CD4-positive, alpha-beta T cell treated with Interleukin-4 for 4 hours (primary cell): ENCODE results near the gene CECR2.
"Not testable (repeated sequence)": the region's sequence is repeated elsewhere in the genome, so short reads cannot be mapped to it uniquely, and the experiment has no call there.

Source experiments
- DNase-seq: peaks from one replicate; pipeline ENCODE4 v3.0.0-alpha.2; 2020

The CECR2 gene

DNA sequence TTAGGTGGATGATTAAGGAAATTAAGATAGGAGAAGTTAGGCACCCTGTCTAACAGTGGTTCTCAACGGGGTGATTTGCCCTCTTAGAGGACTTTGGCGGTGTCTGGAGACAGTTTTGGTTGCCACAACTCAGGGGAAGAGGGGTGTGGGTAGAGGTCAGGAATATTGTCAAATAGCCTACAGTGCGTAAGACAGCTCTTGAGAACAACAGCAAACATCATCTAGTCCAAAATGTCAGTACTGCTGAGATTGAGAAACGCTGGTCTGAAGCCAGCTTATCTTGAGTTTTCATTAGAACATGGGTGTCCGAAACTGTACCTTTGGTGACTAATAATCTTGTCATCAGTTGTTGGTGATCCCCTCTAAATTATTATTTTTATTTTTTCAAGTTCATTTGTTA is 38.4 kb downstream of the CECR2 start:
- DNase-seq = no peak

DNA sequence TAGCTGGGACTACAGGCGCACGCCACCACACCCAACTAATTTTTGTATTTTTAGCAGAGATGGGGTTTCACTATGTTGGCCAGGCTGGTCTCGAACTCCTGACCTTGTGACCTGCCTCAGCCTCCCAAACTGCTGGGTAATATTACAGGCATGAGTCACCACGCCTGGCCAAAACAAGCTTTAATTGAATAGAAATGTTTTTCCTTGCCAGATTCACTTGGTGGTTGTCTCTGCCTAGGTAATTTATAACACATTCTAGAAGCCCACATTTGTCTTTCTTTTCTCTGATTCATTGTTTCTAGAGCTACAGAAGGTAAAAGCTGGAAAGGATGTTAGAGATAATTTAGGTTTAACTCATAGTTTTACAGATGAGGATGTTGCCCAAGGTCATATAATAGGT is 41.3 kb downstream of the CECR2 start:
- no peak for DNase-seq

DNA sequence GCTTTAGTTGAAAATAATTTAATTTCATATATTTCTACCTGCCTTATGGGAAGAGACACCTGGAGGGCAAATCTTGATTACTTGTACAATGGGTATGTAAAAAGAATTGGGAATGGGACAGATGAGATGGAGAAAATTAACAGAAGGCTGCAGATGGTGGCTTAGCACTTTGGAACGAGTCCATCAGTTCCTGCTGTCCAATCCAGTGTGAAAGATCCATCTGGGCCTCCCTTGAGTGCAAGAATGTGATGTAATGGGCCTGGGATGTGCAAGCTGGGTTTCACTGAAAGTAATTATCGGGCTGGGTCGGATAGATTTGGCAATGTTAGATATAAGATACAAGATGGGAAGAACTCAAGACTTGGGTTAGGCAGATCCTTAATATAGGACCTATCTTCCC is 42.0 kb downstream of the CECR2 start:
- no peak for DNase-seq

DNA sequence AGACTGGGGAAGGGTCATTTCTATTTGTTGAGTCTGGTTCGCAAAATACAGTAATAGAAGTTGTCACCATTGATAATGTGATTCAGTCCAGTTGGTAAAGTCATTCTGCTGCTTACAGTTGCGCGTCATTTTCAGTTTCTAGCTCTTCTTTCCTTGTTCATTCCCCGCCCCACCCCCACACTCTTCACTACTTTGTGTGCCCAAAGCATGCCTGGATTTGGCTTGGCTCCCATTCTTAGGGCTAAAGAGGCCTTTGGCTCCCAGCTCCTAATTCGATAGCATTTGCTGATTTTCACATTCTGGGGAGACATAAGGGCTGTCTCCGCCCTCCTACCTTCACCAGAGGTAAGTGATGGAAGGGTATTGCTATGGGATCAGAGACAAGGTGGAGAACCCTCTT is 43.0 kb downstream of the CECR2 start:
- DNase-seq = no peak

DNA sequence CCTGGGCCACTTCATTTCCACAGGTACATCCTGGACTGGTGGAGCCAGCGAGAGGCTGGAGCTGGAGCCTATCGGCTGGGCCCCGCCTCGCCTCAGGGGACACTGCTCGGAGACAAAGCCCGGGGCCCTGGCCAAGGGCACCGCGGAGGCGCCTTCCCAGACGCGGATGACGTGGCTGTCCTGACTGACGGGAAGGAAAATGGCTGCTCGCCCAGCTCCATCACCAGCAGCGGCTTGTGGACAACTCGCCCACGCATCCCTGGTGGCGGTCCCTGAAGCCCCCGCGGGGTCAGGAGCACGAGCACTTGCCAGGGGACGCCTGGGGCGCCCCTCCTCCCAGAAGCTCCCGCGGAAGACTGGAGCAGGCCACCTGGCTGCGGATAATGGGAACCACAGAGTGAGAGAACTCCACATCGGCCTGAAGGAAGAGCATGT is 49.6 kb downstream of the CECR2 start:
- DNase-seq = no peak

DNA sequence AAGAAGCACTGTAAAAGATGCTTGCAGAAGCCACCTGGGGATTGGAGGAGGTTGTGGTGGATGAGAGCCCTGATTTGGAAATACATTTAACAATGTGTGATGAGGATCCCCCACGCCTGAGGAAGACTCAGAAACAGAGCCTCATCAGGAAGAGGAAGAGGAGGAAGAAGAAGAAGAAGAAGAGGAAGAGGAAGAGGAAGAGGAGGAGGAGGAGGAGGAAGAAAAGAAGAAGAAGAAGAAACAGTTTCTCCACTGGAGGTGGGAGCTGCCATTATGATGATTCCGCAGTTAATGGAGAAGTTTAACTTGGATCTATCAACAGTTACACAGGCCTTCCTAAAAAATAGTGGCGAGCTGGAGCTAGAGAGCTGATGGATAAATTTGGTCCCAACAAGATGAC is 50.1 kb downstream of the CECR2 start:
- DNase-seq = no peak

DNA sequence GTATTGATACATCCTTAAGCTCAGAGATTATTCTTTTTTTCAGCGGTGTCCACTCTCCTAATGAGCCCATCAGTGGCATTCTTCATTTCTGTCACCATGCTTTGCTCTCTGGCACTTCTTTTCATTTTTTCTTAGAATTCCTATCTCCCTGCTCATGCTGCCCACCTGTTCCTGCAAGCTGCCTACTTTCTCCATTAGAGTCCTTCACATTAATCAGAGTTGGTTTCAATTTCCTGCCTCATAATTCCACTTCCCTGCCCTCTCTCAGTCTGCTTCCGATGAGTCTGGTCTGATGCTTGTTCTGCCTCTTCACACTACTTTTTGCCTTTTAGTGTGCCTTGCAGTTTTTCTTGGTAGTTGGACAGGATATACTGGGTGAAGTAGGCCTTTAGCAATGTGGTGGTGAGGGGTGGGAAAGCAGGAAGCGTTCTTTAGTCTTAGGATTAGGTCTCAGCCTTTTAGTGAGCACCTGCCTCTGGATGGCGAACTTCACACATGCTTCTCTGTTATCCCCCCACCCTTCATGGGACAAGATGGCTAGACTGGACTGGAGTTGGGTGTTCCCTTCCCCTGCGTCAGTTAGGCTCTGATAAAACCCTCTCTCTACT is 53.6 kb downstream of the CECR2 start:
- DNase-seq = no peak

DNA sequence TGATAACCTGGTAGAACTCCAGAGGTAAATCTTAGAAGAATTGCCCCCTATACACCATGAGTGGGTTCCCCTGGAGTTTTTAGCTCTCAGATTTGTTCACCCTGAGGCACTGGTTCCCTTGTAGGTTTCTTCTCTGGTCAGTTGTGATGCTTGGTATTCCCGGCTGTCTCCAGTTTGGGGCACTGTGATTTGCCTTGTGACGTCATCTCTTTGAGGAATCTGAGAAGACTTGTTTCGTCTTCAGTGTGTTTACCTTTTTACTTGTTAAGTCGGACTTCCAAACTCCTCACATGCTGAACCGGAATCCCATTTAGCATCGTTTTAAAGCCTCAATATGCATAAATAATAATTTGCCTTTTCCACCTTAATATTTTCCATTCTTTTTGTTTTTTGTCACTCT is 54.4 kb downstream of the CECR2 start:
- DNase-seq = no peak

DNA sequence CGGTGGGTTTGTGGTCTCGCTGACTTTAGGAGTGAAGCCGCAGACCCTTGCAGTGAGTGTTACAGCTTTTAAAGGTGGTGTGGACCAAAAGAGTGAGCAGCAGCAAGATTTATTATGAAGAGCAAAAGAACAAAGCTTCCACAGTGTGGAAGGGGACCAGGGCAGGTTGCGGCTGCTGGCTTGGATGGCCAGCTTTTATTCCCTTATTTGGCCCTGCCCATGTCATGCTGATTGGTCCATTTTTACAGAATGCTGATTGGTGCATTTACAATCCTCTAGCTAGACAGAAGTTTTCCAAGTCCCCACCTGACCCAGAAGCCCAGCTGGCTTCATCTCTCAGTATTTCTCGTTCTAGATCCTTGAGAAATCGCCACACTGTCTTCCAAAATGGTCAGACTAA is 58.3 kb downstream of the CECR2 start:
- DNase-seq = not testable (repeated sequence)

DNA sequence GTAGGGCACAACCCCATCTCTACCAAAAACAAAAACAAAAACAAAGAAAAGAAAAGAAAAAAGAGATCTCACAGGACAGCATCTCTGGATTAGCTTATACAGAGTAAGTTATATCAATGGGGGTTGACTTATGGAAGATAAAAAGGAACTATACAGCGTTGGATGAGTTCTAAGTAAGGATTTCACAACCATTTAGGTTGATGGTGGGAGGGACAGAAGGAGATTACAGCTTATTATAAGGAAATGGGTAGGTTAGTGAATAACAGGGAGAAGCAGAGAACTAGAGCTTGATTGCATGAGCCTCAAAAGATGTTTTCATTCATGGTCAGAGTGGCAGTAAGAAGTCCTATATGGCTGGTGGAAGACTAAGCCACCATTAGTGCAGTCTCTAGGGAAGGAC is 60.3 kb downstream of the CECR2 start:
- DNase-seq = no peak

DNA sequence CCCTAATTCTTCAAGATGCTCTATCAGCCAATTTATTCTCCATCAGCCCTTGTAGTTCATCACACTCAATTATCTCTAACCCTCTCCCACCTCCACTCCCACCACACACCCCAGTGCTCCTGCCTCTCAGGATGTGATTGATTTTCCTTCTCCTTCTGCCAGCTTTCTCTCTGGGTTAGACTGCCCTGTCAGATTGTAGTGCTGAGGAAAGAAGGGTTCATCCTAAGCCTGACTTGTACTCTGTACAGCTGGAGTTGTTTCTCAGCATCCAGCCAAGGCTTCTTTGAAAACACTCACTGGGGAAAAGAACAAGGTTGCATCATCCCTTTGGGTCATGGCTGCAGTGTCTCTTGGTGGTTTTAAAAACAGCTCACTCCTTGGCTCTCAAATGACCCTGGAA is 61.2 kb downstream of the CECR2 start:
- no peak for DNase-seq

DNA sequence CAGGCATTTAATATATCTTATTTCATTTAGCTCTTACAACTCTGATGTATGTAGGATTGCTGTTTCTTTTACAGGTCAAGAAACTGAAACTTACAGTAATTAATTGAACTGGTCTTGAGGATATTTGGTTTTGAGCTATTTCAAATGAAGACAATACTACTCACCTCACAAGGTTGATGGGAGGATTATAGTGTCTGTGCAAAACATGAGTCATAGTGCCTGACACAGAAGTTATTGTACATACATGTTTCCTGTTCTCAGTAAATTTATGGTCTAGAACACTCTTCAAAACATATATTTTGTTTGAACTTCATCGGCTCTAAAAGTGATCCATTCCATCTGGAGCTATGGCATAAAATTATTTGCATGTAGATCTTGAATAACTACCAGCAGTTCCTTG is 61.9 kb downstream of the CECR2 start:
- no peak for DNase-seq

DNA sequence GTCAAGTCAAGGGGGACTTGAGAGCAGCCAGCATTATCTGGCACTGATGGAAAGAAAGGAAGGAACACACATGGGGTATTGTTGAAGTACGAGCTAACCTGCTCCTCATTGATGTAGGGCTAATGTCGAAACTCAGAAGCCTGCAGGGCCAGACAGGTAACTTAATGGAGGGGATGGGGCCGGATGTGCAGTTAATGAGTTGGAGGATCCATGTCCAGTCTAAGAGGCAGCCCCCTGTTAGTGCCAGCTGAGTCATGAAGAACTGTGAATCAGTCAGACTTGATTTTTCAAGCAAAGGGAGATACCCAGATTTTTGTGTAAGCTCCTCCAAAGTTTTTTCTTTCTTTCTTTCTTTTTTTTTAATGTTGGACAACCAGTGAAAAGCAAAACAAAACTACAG is 65.6 kb downstream of the CECR2 start:
- no peak for DNase-seq

DNA sequence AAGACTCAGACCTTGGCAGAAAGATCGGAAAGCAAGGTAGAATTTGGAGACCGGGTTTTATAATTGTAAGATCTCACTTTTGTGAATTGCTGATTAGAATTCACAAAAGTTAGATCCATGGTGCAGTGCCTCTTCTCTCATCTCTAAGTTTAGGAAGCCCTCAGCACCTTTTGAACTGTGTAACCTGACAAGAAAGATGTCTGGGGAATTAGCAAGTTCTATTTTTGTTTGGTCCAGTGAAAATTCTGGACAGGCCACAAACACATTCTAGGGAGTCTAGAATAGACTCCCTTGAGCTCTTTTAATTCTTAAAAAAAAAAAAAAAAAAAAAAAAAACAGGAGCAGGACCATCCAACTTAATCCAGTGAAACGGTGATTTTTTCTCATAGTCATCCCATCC is 66.1 kb downstream of the CECR2 start:
- DNase-seq = no peak

DNA sequence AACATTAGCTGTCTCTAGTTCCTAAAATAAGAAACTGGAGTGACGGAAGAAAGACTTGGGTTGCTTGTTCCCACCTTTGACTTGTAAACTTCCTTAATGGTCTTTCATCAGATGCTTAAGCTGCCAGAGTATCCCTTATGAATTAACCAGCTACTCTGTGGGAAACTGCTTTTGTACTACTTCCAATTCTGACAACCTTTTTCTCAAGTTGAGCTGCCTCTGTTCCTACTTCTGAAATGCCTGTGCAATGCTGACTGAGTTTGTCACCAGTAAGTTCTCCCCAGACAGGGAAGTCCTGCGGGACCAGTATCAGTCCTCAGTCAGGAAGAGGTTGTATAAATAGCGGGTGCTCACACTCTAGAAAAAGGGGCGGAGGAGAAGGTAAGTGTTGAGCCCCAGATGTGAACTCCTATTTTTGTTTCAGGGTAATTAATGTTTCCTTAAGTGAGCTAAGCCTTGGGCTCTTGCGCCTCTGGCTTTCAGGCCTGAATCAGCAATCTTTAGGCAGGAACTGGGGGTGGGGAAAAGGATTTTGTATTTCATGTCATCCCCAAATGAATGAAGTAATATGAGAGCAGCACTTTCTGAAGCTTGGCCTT is 67.2 kb downstream of the CECR2 start:
- no peak for DNase-seq

DNA sequence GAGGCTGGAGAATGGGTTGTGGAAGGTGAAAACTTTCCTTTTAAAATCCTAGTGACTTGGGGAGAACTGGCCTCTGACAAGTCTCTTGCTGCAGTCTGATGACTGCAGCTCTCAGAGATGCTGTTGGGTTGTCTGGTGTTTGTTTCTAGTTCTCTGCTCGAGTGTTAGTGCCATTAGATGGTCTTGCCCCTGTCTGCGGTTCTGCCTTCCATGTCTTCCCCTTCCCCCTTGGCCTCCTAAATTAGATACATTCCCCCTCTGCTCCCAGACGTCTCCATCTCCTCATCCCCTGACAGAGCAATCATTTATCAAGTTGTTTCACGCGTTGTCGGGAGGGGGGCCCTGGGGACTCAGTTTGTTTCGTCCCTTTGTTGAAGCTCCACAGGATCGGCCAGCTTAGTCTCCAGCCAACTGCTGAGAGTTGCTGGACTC is 67.7 kb downstream of the CECR2 start:
- no peak for DNase-seq

DNA sequence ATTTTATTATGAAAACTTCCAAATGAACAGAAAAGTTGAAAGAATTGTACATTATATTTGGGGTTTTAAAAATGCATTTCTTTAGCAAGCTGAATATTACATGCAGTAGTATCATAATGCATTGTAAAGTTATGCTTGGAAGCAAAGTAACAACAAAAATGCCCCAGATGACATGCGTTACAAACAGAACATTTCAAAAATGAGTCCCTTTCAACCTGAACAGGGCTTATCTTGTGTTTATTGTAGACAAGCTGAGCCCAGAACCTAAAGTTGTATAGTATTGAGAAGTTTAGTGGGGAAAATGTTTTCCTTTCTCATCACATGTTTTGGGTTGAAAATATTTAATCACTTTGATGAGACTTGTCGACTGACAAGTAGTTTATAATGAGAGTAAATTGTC is 68.8 kb downstream of the CECR2 start:
- DNase-seq = no peak

DNA sequence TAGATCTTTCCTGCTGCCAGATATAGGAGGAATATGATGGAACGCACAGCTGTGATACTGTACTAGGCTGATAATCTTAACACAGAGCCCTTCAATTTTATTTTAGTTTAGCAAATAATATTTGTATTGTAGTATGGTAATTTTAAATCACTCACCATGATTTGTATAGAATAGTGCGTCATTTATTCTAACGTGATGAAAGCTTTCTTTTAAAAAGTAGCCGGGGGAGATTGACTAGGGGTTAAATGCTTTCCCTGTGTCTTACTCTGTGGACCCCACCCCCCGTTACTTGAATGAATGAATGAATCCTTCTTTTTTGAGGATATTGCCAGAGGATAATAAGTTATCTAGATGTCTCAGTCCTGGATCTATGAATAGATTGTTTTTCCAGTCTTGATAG is 72.1 kb downstream of the CECR2 start:
- DNase-seq = no peak

DNA sequence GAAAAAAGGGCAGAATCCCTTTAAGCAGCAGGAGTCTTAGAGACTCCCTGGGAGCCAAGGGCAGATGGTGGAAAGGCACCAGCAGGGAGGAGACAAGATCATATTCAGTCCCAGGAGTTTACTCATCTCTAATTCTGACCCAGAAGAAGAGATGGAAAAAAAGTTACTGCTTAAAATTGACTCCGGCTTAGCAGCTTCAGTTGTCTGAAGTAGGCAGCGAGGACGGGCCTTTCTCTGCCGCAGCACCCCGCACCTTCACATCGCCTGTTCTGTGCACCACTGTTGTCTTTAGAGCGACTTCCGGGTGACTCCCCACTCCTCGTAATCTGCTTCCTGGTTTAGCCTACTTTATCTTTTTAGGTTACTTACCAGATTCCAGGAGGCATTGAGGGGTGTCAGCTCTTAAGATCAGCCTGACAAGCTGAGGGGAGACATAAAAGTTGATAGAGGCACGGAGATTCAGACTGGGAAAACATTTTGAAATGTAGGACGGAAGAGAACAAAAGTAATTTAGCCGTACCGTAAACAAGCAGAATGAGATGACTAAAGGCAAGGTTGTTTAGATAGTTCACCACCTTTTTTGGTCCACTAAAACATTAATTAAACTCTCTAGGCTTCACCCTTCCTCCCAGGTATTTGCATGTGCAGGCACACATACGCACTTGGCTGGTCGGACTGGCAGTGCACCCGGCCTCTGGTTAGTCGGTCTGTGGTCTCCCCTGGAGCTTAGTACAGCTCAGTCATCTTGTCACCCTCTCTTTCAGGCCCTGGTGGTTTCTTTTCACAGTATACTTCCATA is 74.3 kb downstream of the CECR2 start:
- DNase-seq = no peak

DNA sequence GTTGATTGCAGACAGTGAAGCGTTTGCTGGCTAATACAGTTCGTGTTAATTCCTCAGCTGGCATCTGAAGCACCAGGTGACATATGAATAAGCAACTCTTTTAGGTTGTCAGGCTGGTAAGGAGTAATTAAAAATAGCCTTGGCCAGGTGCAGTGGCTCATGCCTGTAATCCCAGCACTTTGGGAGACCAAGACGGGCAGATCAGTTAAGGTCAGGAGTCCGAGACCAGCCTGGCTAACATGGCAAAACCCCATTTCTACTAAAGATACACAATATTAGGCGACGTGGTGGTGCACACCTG is 74.9 kb downstream of the CECR2 start:
- DNase-seq = no peak

DNA sequence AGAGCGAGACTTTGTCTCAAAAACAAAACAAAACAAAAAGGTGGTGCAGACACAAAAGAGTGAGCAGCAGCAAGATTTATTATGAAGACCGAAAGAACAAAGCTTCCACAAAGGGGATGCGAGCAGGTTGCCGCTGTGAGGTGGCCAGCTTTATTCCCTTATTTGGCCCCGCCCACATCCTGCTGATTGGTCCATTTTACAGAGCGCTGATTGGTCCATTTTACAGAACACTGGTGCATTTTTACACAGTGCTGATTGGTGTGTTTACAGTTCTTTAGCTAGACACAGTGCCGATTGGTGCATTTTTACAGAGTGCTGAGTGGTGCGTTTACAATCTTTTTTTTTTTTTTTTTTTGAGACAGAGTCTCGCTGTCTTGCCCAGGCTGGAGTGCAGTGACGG is 77.4 kb downstream of the CECR2 start:
- DNase-seq = no peak

DNA sequence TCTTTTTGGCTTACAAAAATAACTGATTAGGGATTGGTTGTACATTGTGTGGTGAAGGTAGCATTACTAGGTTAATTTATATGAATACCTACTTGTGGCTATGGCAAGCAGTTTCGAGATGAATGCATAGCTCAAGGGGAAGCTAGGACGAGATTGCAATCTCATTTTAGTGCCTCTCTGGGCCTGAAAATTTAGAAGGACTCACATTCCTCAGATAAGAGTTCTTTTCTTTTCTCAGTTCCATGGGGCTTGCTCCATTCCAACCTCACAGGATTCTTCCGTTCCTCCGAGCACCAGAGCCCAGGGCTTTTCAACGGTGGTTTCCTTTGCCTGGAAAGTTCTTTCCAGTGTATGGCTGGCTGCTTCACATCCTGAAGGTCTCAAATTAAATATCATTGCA is 82.1 kb downstream of the CECR2 start:
- DNase-seq = no peak

DNA sequence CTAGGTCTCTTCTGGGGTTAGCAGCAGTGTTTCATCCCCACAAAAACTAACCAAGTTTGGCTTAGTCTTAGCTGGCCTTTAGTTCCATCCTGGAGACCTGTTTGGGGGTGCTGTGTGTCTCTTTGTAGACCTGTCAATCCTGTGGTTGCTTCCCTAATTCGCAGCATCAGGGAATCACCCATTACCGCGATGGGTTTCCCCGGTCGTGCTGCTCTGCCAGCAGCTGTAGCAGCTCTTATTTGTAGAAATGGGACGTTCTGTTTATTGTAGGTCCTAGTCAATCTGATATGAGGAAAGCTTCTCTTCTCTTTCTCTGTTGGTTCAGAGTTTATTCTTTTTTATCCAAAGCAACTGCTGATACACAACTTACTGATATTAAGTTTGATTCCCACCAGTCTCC is 91.6 kb downstream of the CECR2 start:
- no peak for DNase-seq

DNA sequence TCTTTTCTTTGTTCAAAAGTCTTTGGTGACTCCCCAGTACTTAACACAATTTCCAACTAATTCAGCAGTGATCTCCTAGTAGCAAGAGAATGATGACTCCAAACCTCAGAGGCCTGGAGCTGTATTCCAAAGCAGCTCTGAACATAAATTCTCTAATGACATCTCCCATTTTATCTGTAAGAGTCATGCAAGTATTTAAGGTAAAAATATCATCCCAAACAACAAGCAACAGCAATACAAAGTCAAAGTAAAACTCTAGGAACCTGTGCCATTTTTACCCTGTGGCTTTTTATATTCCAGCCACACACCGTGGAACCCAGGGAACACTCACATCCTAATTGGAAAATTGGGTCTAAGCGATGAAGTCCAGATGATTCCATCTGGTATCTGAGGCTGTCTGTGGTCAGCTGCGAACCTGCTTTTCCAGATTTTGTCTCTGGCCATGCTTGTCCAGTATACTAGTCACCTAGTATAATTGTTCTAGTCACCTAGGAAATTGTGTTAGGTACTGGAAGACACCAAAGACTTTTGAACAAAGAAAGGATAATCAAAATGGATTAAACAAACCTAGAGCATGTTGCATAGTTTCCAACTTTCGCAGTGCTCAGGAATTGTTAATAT is 101.7 kb downstream of the CECR2 start:
- DNase-seq = no peak
